ENCODE results near the gene TIFAB. TPM values are rescaled to one million over a fixed set of nuclear protein-coding genes. Genes with fewer than 3 reads are reported as not detected.

TIFAB gene
- total RNA-seq, 1 donor, result not detected

DNA sequence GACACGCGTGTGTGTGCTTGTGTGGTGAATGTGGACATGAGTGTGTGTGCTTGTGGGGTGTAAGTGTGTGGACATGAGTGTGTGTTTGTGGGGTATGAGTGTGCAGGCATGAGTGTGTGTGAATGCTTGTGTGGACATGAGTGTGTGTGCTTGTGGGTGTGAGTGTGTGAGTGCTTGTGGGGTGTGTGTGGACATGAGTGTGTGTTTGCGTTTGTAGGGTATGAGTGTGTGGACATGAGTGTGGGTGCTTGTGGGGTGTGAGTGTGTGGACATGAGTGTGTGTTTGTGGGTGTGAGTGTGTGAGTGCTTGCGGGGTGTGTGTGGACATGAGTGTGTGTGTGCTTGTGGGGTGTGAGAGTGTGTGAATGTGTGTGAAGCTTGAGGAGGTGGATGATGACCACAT is 29.8 kb upstream of the TIFAB start:
- TF ChIP-seq, protein P1, sequence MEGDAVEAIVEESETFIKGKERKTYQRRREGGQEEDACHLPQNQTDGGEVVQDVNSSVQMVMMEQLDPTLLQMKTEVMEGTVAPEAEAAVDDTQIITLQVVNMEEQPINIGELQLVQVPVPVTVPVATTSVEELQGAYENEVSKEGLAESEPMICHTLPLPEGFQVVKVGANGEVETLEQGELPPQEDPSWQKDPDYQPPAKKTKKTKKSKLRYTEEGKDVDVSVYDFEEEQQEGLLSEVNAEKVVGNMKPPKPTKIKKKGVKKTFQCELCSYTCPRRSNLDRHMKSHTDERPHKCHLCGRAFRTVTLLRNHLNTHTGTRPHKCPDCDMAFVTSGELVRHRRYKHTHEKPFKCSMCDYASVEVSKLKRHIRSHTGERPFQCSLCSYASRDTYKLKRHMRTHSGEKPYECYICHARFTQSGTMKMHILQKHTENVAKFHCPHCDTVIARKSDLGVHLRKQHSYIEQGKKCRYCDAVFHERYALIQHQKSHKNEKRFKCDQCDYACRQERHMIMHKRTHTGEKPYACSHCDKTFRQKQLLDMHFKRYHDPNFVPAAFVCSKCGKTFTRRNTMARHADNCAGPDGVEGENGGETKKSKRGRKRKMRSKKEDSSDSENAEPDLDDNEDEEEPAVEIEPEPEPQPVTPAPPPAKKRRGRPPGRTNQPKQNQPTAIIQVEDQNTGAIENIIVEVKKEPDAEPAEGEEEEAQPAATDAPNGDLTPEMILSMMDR (IDR thresholded peaks at IDR 0.05; ENCODE audit: insufficient read depth, low read depth, low read length), result no peak
- DNase-seq (ENCODE audit: low read depth), result no peak
- no peak overlapping the region for H3K4me3 ChIP-seq (ENCODE audit: low read depth, low read length)

DNA sequence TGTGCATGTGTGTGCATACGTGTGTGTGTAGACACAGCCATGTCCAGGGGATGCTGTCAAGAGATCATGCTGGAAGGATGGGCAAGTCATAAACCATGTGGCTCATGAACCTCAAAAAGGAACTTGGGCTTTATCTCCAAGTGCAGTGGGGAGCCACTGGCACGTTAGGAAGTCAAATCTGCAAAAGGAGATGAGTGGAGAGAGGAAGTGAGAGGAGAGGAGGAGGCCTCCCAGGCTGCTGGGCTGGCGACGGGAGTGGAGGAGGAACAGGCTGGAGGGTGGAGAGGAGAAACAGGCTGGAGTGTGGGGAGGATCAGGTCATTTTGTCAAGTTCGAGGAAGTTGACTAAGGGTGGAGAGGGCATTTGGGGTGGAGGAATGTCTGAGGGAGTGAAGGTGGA is 29.2 kb upstream of the TIFAB start:
- TF ChIP-seq, protein P1 (IDR thresholded peaks at IDR 0.05; ENCODE audit: insufficient read depth, low read depth, low read length), result no peak
- H3K4me3 ChIP-seq (ENCODE audit: low read depth, low read length), result no peak overlapping the region
- no peak for DNase-seq (ENCODE audit: low read depth)

DNA sequence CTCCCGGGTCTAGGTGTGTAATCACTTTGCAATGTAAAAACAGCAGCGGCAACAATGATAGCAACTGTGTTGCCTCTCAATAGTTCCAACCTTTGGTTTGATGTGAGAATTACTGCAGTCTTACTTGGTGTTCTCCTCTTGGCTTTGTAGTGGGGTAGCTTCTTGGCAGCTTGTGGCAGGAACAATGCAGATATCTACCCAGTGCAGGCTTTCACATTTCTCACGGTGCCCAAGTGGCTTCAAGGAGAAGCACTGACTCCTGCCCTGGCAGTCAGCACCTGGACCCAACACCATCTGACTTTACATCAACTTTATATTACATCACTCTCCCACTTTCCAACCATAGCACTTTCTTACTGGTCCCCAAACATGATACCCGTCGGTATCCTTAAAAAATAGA is 28.4 kb upstream of the TIFAB start:
- no peak overlapping the region for H3K4me3 ChIP-seq (ENCODE audit: low read depth, low read length)
- DNase-seq (ENCODE audit: low read depth), result no peak
- TF ChIP-seq, protein P1 (IDR thresholded peaks at IDR 0.05; ENCODE audit: insufficient read depth, low read depth, low read length), result no peak

DNA sequence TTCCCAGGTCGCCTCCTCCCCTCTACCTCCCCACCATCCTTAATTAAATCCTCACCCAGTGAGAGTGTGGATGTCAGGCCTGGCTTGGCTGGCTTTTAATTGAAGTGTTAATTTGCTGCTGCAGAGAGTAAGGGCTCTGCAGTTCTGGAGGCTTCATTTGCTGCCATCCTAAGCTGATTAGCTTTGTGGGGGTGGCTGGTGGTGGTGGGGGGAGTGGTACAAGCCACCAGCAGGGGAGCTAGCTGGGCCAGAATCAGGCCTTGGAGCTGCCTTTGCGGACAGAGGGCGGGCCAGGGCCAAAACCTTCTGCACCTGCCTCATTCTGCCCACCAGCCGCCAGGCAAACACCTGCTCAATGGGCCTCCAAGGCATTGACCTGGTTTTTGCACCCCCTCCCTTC is 26.8 kb upstream of the TIFAB start:
- H3K4me3 ChIP-seq (ENCODE audit: low read depth, low read length), result no peak overlapping the region
- TF ChIP-seq, protein P1 (IDR thresholded peaks at IDR 0.05; ENCODE audit: insufficient read depth, low read depth, low read length), result no peak
- no peak for DNase-seq (ENCODE audit: low read depth)

DNA sequence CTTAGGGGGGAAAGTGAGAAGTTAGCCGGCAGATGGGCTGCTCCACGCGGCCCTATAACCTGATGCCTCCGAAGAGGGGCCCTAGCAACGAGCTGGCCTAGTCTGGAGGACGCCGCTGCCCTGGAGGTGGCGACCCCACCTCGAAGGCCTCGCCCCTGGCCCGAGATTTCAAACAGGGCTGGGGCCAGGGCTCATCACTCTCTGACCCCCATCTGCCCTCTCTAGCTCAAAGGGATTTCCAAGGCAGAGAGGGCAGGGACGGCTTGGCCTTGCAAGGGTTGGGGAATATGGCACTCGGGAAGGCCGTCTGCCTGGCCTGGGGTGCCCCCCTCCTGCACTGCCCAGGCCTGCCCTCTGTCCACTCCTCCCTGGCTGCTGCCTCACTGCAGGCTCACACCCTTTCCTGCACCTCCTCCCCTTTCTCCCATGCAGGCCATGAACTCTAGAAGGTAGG is 25.5 kb upstream of the TIFAB start:
- DNase-seq (ENCODE audit: low read depth), result no peak
- H3K4me3 ChIP-seq (ENCODE audit: low read depth, low read length), result no peak overlapping the region
- TF ChIP-seq, protein P1 (IDR thresholded peaks at IDR 0.05; ENCODE audit: insufficient read depth, low read depth, low read length), result no peak

DNA sequence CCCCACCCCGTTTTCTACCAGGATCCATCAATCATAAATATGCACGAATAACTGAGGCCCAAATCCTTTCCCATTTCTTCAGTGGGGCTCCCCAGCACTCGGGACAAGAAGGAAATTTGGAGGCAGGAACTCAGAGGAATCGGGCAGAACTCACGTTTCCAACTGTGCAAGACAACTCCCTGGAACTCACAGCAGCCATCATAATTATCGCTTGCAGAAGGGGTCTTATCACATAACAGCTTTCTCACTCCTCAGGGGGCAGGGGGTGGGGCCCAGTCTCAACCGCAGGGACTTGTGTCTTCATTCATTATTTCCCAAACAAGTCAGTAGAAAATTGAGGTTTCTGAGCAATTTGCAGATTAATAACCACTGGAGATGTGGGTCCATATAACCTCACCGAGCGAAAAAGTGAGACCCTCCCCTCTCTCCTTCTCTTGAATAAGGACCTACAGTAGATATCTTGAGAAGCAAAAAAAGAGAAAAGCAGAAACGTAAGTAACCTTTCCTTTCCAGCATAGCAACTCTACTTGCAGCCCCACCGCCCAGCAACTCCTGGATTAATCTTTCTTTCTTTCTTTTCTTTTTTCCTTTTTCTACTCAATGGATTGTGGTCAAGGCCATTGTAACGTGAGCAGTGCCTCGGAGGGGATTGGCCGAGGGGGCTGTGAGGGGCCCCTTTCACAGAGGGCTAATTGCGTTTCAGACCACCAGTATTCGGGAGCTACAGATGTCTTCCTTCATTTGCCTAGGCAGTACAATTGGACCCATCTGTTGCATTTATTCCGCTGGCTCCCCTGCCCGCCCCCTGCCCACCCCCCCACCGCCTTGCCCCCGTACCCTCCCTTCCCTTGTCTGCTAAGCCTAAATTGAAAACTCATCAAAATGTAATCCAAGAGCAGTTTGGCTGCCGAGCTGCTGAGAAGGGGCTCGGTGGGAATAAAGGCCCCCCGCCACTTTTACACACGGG is 24.7 kb upstream of the TIFAB start:
- DNase-seq (ENCODE audit: low read depth), result no peak
- no peak overlapping the region for H3K4me3 ChIP-seq (ENCODE audit: low read depth, low read length)
- TF ChIP-seq, protein P1 (IDR thresholded peaks at IDR 0.05; ENCODE audit: insufficient read depth, low read depth, low read length), result no peak
